NCI-H2227 treated with DMSO at 0.1 percent for 48 hours (cell line): ENCODE data around the gene MNX1.

Experiments
- DNase-seq: peaks from one replicate; lab custom pipeline; 2025; lab: John Stamatoyannopoulos, UW

MNX1 gene

GRCh38 chr7:157010588-157011332, at the start of gene MNX1:
Gene MNX1, minus strand, starts transcription at chr7:157010663. Its CDS starts 313 bp downstream, at chr7:157010350.
- no peak for DNase-seq

GRCh38 chr7:157059534-157059933, 49.1 kb upstream of the MNX1 start:
- no peak for DNase-seq

GRCh38 chr7:157058701-157059100, 48.2 kb upstream of the MNX1 start:
- DNase-seq, result no peak

- no peak for DNase-seq
Measured at GRCh38 chr7:157058068-157058467, 47.6 kb upstream of the MNX1 start.

- DNase-seq, result no peak
Measured at GRCh38 chr7:157056957-157057902, 46.8 kb upstream of the MNX1 start.

GRCh38 chr7:157056246-157056645, 45.8 kb upstream of the MNX1 start:
- DNase-seq, result no peak

GRCh38 chr7:157054927-157055326, 44.5 kb upstream of the MNX1 start:
- DNase-seq, result no peak

GRCh38 chr7:157053118-157053517, 42.7 kb upstream of the MNX1 start:
- no peak for DNase-seq

- DNase-seq, result no peak
Measured at GRCh38 chr7:157047148-157047547, 36.7 kb upstream of the MNX1 start.

GRCh38 chr7:157046681-157047080, 36.2 kb upstream of the MNX1 start:
- no peak for DNase-seq

GRCh38 chr7:157044943-157045660, 34.6 kb upstream of the MNX1 start:
- DNase-seq, result no peak

GRCh38 chr7:157044147-157044687, 33.8 kb upstream of the MNX1 start:
- DNase-seq, result no peak

GRCh38 chr7:157043745-157044144, 33.3 kb upstream of the MNX1 start:
- DNase-seq, result no peak

- DNase-seq, result no peak
Measured at GRCh38 chr7:157041514-157042277, 31.2 kb upstream of the MNX1 start.

- no peak for DNase-seq
Measured at GRCh38 chr7:157041004-157041403, 30.5 kb upstream of the MNX1 start.

- no peak for DNase-seq
Measured at GRCh38 chr7:157037635-157038034, 27.2 kb upstream of the MNX1 start.

GRCh38 chr7:157037028-157037427, 26.6 kb upstream of the MNX1 start:
- DNase-seq, result no peak

- DNase-seq, result no peak
Measured at GRCh38 chr7:157035979-157036378, 25.5 kb upstream of the MNX1 start.

GRCh38 chr7:157035302-157035701, 24.8 kb upstream of the MNX1 start:
- DNase-seq, result no peak

- DNase-seq, result no peak
Measured at GRCh38 chr7:157033483-157034473, 23.3 kb upstream of the MNX1 start.
